GM12874 (cell line): Measurements from ENCODE around the gene DMRT2.

Experiments used
- CTCF ChIP-seq: IDR thresholded peaks from 2 replicates; pipeline ENCODE4 v1.5.1; 2011; ENCODE audit warnings: low read depth, mild to moderate bottlenecking, control low read depth, low read length, moderate library complexity; ENCODE audit not compliant: insufficient read depth

DMRT2 gene

GRCh38 chr9:1073497-1073896, 23.3 kb downstream of the DMRT2 start:
- TF ChIP-seq CTCF = no peak

- no peak for TF ChIP-seq CTCF
Observed at GRCh38 chr9:1077616-1078015, 27.5 kb downstream of the DMRT2 start.

DNA sequence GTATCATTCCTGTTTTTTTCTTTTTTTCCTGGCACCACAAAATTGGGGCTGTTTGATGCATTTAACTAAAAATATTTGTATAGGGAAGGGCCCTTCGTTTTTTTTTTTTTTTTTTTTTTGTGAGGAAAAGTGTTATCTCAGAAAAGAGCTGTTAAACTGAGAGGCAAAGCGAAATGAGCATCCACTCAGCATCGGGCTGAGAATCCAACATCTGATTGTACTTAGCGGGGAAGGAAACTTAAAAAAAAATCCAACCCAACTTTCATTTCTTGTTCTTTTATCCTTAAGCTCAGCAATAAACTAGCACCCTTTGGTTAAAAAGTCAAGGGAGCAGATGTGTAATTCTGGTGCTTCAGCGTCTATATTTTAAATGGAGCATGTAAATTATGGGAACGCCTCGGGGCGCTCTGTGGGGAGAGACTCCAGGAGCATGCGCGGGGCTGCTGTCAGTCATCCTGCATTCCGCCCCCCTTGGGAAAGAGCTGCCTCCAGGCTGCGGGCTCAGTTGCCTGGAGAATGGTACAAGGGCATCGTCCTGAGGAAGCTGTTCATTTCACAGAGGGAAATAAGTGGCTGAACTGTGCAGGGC, 33.3 kb downstream of the DMRT2 start:
- TF ChIP-seq CTCF = no peak

GRCh38 chr9:1085086-1085485, 34.9 kb downstream of the DMRT2 start:
- TF ChIP-seq CTCF = no peak

- TF ChIP-seq CTCF = no peak
Observed at GRCh38 chr9:1086517-1086916, 36.4 kb downstream of the DMRT2 start.

DNA sequence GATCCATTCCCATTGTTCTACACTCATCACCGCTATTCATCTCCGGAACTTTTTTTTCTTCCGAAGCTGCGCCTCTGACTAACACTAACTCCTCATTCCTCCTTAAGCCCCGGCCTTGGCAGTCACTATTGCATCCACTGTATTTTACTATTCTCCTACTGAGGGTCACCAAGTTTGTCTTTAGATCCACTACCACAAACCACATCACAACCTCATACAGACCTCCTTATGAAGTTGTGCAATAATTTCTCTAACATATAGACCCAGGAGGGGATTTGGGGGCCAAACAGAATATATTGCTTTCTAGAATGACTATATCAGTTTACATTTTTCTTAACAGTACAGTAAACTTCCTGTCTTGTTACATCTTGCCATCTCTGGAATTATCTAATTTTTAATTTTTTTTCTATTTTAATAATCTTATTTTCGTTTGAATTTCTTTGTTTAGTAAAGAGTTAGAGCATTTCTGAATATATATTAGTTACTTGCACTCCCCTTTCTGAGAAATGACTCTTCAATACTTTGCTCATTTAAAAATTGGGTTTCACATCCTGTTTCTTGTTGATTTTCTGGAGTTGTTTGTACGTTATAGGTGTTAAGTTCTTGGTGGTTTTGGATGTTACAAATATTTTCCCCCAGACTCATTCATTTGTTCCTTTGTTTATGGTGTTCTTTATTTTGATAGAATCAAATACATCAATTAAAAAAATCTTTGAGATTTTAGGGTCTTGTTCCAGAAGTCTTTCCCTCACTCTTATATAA, 37.1 kb downstream of the DMRT2 start:
- TF ChIP-seq CTCF = no peak

GRCh38 chr9:1094749-1095148, 44.6 kb downstream of the DMRT2 start:
- no peak for TF ChIP-seq CTCF
